Measurements from ENCODE around the gene TPRG1L. TPM values are rescaled to one million over a fixed set of nuclear protein-coding genes. Genes with fewer than 3 reads are reported as not detected.

The TPRG1L gene
- total and polyA plus RNA-seq, 10 donors, result 19.9 to 45.9 (median 31.5) TPM

GRCh38 chr1:3675436-3675835 is 50.6 kb downstream of the TPRG1L start:
- H3K4me3 ChIP-seq, result no peak overlapping the region
- H3K27ac ChIP-seq, result peak overlapping the region in 1 of 8 donors; percentile 89
- H3K36me3 ChIP-seq, result no peaks in the 10 kb centered on the region
- no peaks in the 10 kb centered on the region for H3K9me3 ChIP-seq
- H3K4me1 ChIP-seq, result peaks cover 7 to 84% (median 39%) of the 10 kb centered on the region in 6 donors
- peaks cover 0 to 36% (median 0%) of the 10 kb centered on the region in 7 donors for H3K27me3 ChIP-seq (replicated peaks in 1 of 7)
- TF ChIP-seq POLR2A (IDR thresholded peaks at IDR 0.05) (no peak), CTCF (IDR thresholded peaks at IDR 0.05 in 8 of 11, conservative IDR thresholded peaks at IDR 0.05 in 3 of 11) (no peak)
- WGBS, 5 donors, result 82 to 94% (median 85%) methylated on average over 8 to 11 of the region's 11 CpGs
- DNase-seq, result peak; percentile 81
- intact Hi-C loops (cut with DNase I; ENCODE audit: low total_unique reads), result no loop called here

GRCh38 chr1:3676581-3677470 is 52.0 kb downstream of the TPRG1L start:
- Histone ChIP-seq H3K27ac (peak overlapping the region in 7 of 8 donors; percentile 11 to 89 (median 81)), H3K4me3 (peak overlapping the region in 1 of 8 donors; percentile 47), H3K9me3 (no peaks in the 10 kb centered on the region), H3K4me1 (peaks cover 7 to 82% (median 39%) of the 10 kb centered on the region in 6 donors), H3K27me3 (replicated peaks in 1 of 7) (peaks cover 0 to 35% (median 0%) of the 10 kb centered on the region in 7 donors), H3K36me3 (no peaks in the 10 kb centered on the region)
- 47 to 55% (median 50%) methylated on average over 5 to 22 of the region's 22 CpGs for WGBS, 5 donors
- TF ChIP-seq POLR2AphosphoS5 (IDR thresholded peaks at IDR 0.05) (peak in 2 of 3 donors; percentile 7 to 46), POLR2A (IDR thresholded peaks at IDR 0.05) (no peak)
- intact Hi-C loops (cut with DNase I; ENCODE audit: low total_unique reads), result no loop called here
- DNase-seq, result peak; percentile 76

- intact Hi-C loops (cut with DNase I; ENCODE audit: low total_unique reads), result no loop called here
- TF ChIP-seq POLR2A (IDR thresholded peaks at IDR 0.05), result no peak
- no peak for TF ChIP-seq CTCF (IDR thresholded peaks at IDR 0.05 in 8 of 11, conservative IDR thresholded peaks at IDR 0.05 in 3 of 11)
- peak in 1 of 3 donors; percentile 16 for TF ChIP-seq POLR2AphosphoS5 (IDR thresholded peaks at IDR 0.05)
- Histone ChIP-seq H3K27ac (peak overlapping the region in 7 of 8 donors; percentile 11 to 89 (median 81)), H3K27me3 (replicated peaks in 1 of 7) (peaks cover 0 to 28% (median 0%) of the 10 kb centered on the region in 7 donors), H3K4me3 (peak overlapping the region in 1 of 8 donors; percentile 47), H3K36me3 (no peaks in the 10 kb centered on the region), H3K4me1 (peaks cover 7 to 79% (median 39%) of the 10 kb centered on the region in 6 donors), H3K9me3 (no peaks in the 10 kb centered on the region)
- no peak for DNase-seq
- 13 to 34% (median 22%) methylated on average over 5 of the region's 5 CpGs for WGBS, 5 donors
Measured at GRCh38 chr1:3677484-3677883, 52.7 kb downstream of the TPRG1L start.

GRCh38 chr1:3678361-3679097 is 53.7 kb downstream of the TPRG1L start:
- H3K36me3 ChIP-seq, result no peaks in the 10 kb centered on the region
- H3K4me3 ChIP-seq, result peak overlapping the region in 1 of 8 donors; percentile 35
- peaks cover 7 to 68% (median 36%) of the 10 kb centered on the region in 6 donors for H3K4me1 ChIP-seq
- 36 to 55% (median 51%) methylated on average over 6 to 21 of the region's 21 CpGs for WGBS, 5 donors
- intact Hi-C loops (cut with DNase I; ENCODE audit: low total_unique reads), result no loop called here
- TF ChIP-seq POLR2A (IDR thresholded peaks at IDR 0.05), result no peak
- TF ChIP-seq CTCF (IDR thresholded peaks at IDR 0.05 in 8 of 11, conservative IDR thresholded peaks at IDR 0.05 in 3 of 11), result no peak
- no peak for TF ChIP-seq POLR2AphosphoS5 (IDR thresholded peaks at IDR 0.05)
- H3K9me3 ChIP-seq, result no peaks in the 10 kb centered on the region
- no peak for DNase-seq
- peak overlapping the region in 6 of 8 donors; percentile 73 to 89 (median 83) for H3K27ac ChIP-seq
- peaks cover 0 to 29% (median 0%) of the 10 kb centered on the region in 7 donors for H3K27me3 ChIP-seq (replicated peaks in 1 of 7)

All from spleen (tissue), 11 donors.